GM19238 (cell line): ENCODE measurements around the gene CD300E.

Source experiments
- DNase-seq: peaks from one replicate; pipeline ENCODE4 v3.0.0; 2011; ENCODE audit warnings: low spot score; ENCODE audit not compliant: insufficient read length

Gene CD300E

GRCh38 chr17:74568106-74568873 lies 55.2 kb downstream of the CD300E start:
- DNase-seq: no peak

- DNase-seq: no peak
Measured at GRCh38 chr17:74567397-74567796, 56.1 kb downstream of the CD300E start, which contains the start of gene CD300H. CD300H (minus strand) TSS chr17:74567509.

GRCh38 chr17:74566132-74566753 lies 57.3 kb downstream of the CD300E start:
- DNase-seq: no peak

- DNase-seq: no peak
Measured at GRCh38 chr17:74565126-74565525, 58.4 kb downstream of the CD300E start.

- no peak for DNase-seq
Measured at GRCh38 chr17:74563358-74563757, 60.2 kb downstream of the CD300E start.

GRCh38 chr17:74561586-74561985 lies 62.0 kb downstream of the CD300E start:
- no peak for DNase-seq
